ENCODE measurements around the gene TPRKB.
"Not testable (repeated sequence)": the region's sequence is repeated elsewhere in the genome, so short reads cannot be mapped to it uniquely, and the experiment has no call there.

TPRKB gene

DNA sequence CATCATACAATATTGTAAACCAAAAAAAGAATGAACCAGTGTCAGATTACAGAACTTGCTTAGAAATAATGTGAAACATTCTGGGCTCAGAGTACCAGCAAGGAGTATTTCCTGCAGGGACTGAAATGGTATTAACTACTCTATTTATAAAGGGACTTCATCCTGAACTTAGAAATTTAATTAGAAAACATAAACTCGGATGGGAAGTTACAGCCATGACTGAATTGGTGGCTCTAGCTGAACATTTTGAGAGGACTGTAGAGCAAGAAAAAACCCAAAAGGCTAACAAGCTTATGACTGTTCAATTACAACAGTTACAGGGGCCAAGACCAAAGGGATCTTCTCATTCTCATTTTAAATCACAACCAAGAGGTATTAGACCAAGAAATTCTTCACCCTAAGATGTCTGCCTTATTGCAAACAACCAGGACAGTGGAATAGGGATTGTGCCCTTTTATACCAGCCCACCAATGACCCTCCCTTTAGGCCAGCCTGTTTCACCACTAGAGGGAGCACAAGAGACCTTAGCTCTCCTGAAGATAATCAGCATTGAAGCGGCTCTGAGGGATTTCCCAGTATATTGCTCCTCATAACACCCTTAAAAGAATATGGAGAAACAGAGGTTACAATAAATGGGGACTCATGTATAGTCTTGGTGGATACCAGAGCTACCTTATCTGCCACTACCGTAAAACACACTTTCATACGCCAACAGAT lies 46.6 kb downstream of the TPRKB start:
- H3K79me2 ChIP-seq (ENCODE audit: low read length); H3K36me3 ChIP-seq (replicated peaks; ENCODE audit: insufficient read depth, low read length); H3K4me3 ChIP-seq (ENCODE audit: low read length); H3K9me2 ChIP-seq (replicated peaks; ENCODE audit: insufficient read depth, low read length); H3K4me2 ChIP-seq (ENCODE audit: low read depth, low read length); H3K27me3 ChIP-seq (replicated peaks; ENCODE audit: insufficient read depth, low read length); H2AFZ ChIP-seq (ENCODE audit: low read length); H3K4me1 ChIP-seq (ENCODE audit: low read length); H3K9ac ChIP-seq (ENCODE audit: low read length); H3K9me3 ChIP-seq (replicated peaks; ENCODE audit: insufficient read depth, low read length); H3K27ac ChIP-seq (ENCODE audit: low read length); H4K20me1 ChIP-seq (ENCODE audit: insufficient read depth, low read length); H3F3A ChIP-seq (ENCODE audit: insufficient read depth, low read length); DNase-seq: not testable (repeated sequence)
- TF ChIP-seq, protein P1, sequence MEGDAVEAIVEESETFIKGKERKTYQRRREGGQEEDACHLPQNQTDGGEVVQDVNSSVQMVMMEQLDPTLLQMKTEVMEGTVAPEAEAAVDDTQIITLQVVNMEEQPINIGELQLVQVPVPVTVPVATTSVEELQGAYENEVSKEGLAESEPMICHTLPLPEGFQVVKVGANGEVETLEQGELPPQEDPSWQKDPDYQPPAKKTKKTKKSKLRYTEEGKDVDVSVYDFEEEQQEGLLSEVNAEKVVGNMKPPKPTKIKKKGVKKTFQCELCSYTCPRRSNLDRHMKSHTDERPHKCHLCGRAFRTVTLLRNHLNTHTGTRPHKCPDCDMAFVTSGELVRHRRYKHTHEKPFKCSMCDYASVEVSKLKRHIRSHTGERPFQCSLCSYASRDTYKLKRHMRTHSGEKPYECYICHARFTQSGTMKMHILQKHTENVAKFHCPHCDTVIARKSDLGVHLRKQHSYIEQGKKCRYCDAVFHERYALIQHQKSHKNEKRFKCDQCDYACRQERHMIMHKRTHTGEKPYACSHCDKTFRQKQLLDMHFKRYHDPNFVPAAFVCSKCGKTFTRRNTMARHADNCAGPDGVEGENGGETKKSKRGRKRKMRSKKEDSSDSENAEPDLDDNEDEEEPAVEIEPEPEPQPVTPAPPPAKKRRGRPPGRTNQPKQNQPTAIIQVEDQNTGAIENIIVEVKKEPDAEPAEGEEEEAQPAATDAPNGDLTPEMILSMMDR (IDR thresholded peaks at IDR 0.05; ENCODE audit: low read length), result peak; percentile 55

DNA sequence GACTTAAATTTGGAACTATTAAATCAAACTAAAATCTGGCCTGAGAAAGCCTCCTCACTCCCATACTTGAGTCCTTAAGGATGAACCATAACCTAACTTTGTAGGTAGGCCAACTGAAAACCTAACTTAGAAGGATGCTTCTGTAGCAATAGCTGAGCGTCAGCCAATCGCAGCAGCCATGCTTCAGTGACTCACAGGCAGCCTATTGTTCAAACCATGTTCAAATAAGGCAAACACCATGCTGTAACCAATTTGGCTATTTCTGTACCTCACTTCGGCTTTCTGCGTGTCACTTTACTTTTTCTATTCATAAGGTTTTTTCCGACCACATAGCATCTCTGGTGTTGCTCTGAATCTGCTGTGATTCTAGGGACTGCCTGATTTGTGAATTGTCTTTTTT lies 48.7 kb downstream of the TPRKB start:
- not testable (repeated sequence) for H3K4me3 ChIP-seq (ENCODE audit: low read length); H3K9ac ChIP-seq (ENCODE audit: low read length); H3K9me3 ChIP-seq (replicated peaks; ENCODE audit: insufficient read depth, low read length); H3K4me2 ChIP-seq (ENCODE audit: low read depth, low read length); H2AFZ ChIP-seq (ENCODE audit: low read length); H4K20me1 ChIP-seq (ENCODE audit: insufficient read depth, low read length); H3K79me2 ChIP-seq (ENCODE audit: low read length); H3K27ac ChIP-seq (ENCODE audit: low read length); H3K4me1 ChIP-seq (ENCODE audit: low read length); H3F3A ChIP-seq (ENCODE audit: insufficient read depth, low read length); H3K9me2 ChIP-seq (replicated peaks; ENCODE audit: insufficient read depth, low read length); H3K36me3 ChIP-seq (replicated peaks; ENCODE audit: insufficient read depth, low read length); H3K27me3 ChIP-seq (replicated peaks; ENCODE audit: insufficient read depth, low read length); DNase-seq

DNA sequence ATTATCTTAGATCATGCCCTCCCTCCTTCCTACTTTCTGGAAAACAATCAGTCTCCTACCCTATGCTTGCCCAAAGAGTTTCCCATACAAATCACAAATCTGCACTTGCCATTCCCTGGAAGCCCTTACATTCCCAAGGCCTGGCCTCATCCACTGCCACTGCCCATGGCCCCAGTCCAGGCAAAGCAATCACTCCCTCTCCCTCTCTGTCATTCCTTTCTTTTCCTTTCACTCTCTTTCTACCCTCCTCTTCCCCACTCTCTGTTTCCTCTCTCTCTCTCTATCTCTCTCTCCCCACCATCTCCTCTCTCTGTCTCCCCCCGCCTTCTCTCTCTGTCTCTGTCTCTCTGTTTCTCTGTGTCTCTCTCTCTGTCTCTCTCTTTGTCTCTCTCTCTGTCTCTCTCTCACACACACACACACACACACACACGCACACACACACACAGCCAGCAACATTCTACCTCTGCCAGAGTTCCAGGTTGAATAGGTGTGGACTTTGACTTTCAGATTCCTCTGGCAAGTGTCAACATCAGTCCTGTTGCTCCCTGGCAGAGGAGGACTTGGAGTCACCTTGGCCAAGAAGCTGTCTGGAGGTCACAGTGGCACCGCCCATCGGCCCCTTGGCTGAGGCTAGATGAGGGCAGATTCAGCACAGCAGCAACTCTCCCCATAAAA lies 51.2 kb downstream of the TPRKB start:
- no peaks in the 10 kb centered on the region for H3K79me2 ChIP-seq (ENCODE audit: low read length)
- H3K9me2 ChIP-seq (replicated peaks; ENCODE audit: insufficient read depth, low read length), result no peaks in the 10 kb centered on the region
- TF ChIP-seq EZH2phosphoT487 (IDR thresholded peaks at IDR 0.05; ENCODE audit: low read length) (no peak), EZH2 (optimal IDR thresholded peaks at IDR 0.05; ENCODE audit: low read depth, low read length) (no peak)
- TF ChIP-seq, protein P1 (IDR thresholded peaks at IDR 0.05; ENCODE audit: low read length), result no peak
- no peak for DNase-seq
- no peak overlapping the region for H3K27ac ChIP-seq (ENCODE audit: low read length)
- H3K27me3 ChIP-seq (replicated peaks; ENCODE audit: insufficient read depth, low read length), result no peaks in the 10 kb centered on the region
- no peaks in the 10 kb centered on the region for H4K20me1 ChIP-seq (ENCODE audit: insufficient read depth, low read length)
- no peaks in the 10 kb centered on the region for H3F3A ChIP-seq (ENCODE audit: insufficient read depth, low read length)
- no peak overlapping the region for H3K9ac ChIP-seq (ENCODE audit: low read length)
- H2AFZ ChIP-seq (ENCODE audit: low read length), result no peak overlapping the region
- no peak overlapping the region for H3K4me3 ChIP-seq (ENCODE audit: low read length)
- no peaks in the 10 kb centered on the region for H3K36me3 ChIP-seq (replicated peaks; ENCODE audit: insufficient read depth, low read length)
- no peaks in the 10 kb centered on the region for H3K4me1 ChIP-seq (ENCODE audit: low read length)
- no peak overlapping the region for H3K4me2 ChIP-seq (ENCODE audit: low read depth, low read length)
- H3K9me3 ChIP-seq (replicated peaks; ENCODE audit: insufficient read depth, low read length), result no peaks in the 10 kb centered on the region

DNA sequence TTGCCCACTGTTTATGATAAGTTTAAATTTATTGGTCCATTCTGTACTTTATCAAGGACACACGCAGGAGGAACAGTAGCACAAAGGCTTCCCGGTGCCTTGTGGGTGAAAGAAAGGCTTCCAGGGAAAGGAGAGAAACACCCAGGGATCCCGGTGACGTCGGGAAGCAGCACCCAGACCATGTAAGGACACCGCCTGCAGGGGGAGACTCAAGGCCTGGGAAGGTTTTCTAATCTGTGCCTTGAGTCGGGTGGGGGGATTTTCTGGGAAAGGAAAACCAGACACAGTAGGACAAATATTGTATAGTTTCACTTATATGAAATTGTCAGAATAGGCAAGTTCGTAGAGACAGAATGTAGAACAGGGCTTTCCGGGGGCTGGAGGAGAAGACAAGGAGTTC lies 52.2 kb downstream of the TPRKB start:
- not testable (repeated sequence) for H3K27ac ChIP-seq (ENCODE audit: low read length); H3K4me3 ChIP-seq (ENCODE audit: low read length); H3F3A ChIP-seq (ENCODE audit: insufficient read depth, low read length); H3K79me2 ChIP-seq (ENCODE audit: low read length); H3K9me3 ChIP-seq (replicated peaks; ENCODE audit: insufficient read depth, low read length); H3K4me1 ChIP-seq (ENCODE audit: low read length); DNase-seq; H3K4me2 ChIP-seq (ENCODE audit: low read depth, low read length); H4K20me1 ChIP-seq (ENCODE audit: insufficient read depth, low read length); H3K9me2 ChIP-seq (replicated peaks; ENCODE audit: insufficient read depth, low read length); H3K27me3 ChIP-seq (replicated peaks; ENCODE audit: insufficient read depth, low read length); H2AFZ ChIP-seq (ENCODE audit: low read length); H3K9ac ChIP-seq (ENCODE audit: low read length); H3K36me3 ChIP-seq (replicated peaks; ENCODE audit: insufficient read depth, low read length)

DNA sequence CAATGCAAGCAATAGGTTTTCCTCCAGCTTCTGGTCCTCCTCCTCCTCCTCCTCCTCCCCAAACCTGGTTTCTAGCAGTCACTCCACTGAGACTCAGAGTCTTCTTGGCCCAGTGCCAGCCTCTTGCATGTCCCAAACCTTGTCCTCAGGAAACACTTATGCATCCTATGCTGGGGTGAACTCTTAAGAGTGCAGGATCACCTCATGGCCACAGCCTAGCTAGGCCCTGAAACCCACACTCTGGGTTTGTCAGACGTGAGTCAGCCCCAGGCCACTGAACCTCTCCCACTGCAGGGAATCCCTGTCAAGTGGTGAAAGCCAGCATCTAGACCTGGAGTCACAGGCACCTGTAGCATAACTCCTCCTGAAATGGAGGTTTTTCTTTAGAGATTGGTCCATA lies 52.8 kb downstream of the TPRKB start:
- not testable (repeated sequence) for H3K36me3 ChIP-seq (replicated peaks; ENCODE audit: insufficient read depth, low read length); H3K4me2 ChIP-seq (ENCODE audit: low read depth, low read length); H3K4me1 ChIP-seq (ENCODE audit: low read length); H2AFZ ChIP-seq (ENCODE audit: low read length); H3K9ac ChIP-seq (ENCODE audit: low read length); H3K27ac ChIP-seq (ENCODE audit: low read length); H3K9me2 ChIP-seq (replicated peaks; ENCODE audit: insufficient read depth, low read length); H3F3A ChIP-seq (ENCODE audit: insufficient read depth, low read length); H3K4me3 ChIP-seq (ENCODE audit: low read length); DNase-seq; H3K79me2 ChIP-seq (ENCODE audit: low read length); H3K9me3 ChIP-seq (replicated peaks; ENCODE audit: insufficient read depth, low read length); H3K27me3 ChIP-seq (replicated peaks; ENCODE audit: insufficient read depth, low read length); H4K20me1 ChIP-seq (ENCODE audit: insufficient read depth, low read length)
